HEK293 (cell line): ENCODE data around the gene IL12RB1.
A peak's percentile ranks its signal among the peaks of the same experiment; 100 is the strongest.

Experiments used
- CTCF ChIA-PET: fragments of 350-600 bp; formaldehyde crosslinking; extraction: SDS; loops from one replicate; lab custom pipeline; 2021; ENCODE audit warnings: antibody characterized with exemption; lab: Yijun Ruan, JAX
- POLR2A ChIA-PET: fragments of 300-600 bp; formaldehyde crosslinking; extraction: SDS; loops from one replicate; lab custom pipeline; 2020; ENCODE audit warnings: antibody characterized with exemption, inconsistent platforms; lab: Yijun Ruan, JAX
- H3K27ac ChIP-seq: fragments of 200-500 bp; sonication (Bioruptor generic); 2 replicates; pipeline ENCODE4 v1.5.1; 2014; ENCODE audit warnings: low read depth, low read length, control low read depth, inconsistent platforms; ENCODE audit errors: extremely low read depth
- H3K36me3 ChIP-seq, 2 experiments: fragments of 200-500 bp in 1 of 2; sonication (Bioruptor generic) in 1 of 2; 1 replicate in 1 of 2; 2 replicates in 1 of 2; pipeline ENCODE4 v1.5.1; 2014 to 2017; ENCODE audit warnings: inconsistent platforms in 2 of 2, low read length in 2 of 2; ENCODE audit not compliant: control insufficient read depth in 2 of 2, insufficient read depth in 1 of 2
- H3K4me1 ChIP-seq: fragments of 200-500 bp; sonication (Bioruptor generic); 2 replicates; pipeline ENCODE4 v1.5.1; 2014; ENCODE audit warnings: mild to moderate bottlenecking, low read length, inconsistent platforms; ENCODE audit not compliant: control insufficient read depth, insufficient read depth
- H3K4me3 ChIP-seq: 2 replicates; pipeline ENCODE4 v1.5.1; 2011; ENCODE audit warnings: low read depth, mild to moderate bottlenecking, control low read depth, low read length, moderate library complexity
- H3K9me3 ChIP-seq: fragments of 200-500 bp; sonication (Bioruptor generic); 2 replicates; pipeline ENCODE4 v1.5.1; 2014; ENCODE audit warnings: low read depth, low read length, inconsistent platforms; ENCODE audit not compliant: control insufficient read depth, insufficient read depth
- GLI4 ChIP-seq: fragments of 450-650 bp; formaldehyde crosslinking; IDR thresholded peaks from 2 replicates; pipeline ENCODE4 v1.5.1; 2016; ENCODE audit warnings: missing biosample characterization, missing genetic modification characterization
- HIC1 ChIP-seq: fragments of 450-650 bp; formaldehyde crosslinking; IDR thresholded peaks from 2 replicates; pipeline ENCODE4 v1.5.1; 2016; ENCODE audit warnings: missing biosample characterization, missing genetic modification characterization
- HOXA7 ChIP-seq: sonication (generic); formaldehyde crosslinking; IDR thresholded peaks from 2 replicates; pipeline ENCODE4 v1.8.1; 2022; ENCODE audit warnings: missing genetic modification reagents, borderline replicate concordance
- IKZF3 ChIP-seq: fragments of 450-650 bp; IDR thresholded peaks from 2 replicates; pipeline ENCODE4 v1.5.0; 2018; ENCODE audit warnings: missing biosample characterization, mild to moderate bottlenecking, missing genetic modification characterization, moderate library complexity
- PRDM6 ChIP-seq: fragments of 450-650 bp; formaldehyde crosslinking; IDR thresholded peaks from 2 replicates; pipeline ENCODE4 v1.5.1; 2017; ENCODE audit warnings: missing biosample characterization, missing genetic modification characterization
- ZBTB6 ChIP-seq: fragments of 450-650 bp; formaldehyde crosslinking; IDR thresholded peaks from 2 replicates; pipeline ENCODE4 v1.5.1; 2017; ENCODE audit warnings: missing biosample characterization, missing genetic modification characterization
- ZBTB7A ChIP-seq: fragments of 450-650 bp; formaldehyde crosslinking; IDR thresholded peaks from 2 replicates; pipeline ENCODE4 v1.5.1; 2016; ENCODE audit warnings: low read depth, missing biosample characterization, missing genetic modification characterization
- ZFP37 ChIP-seq: fragments of 450-650 bp; formaldehyde crosslinking; IDR thresholded peaks from 2 replicates; pipeline ENCODE4 v1.5.1; 2016; ENCODE audit warnings: missing biosample characterization, missing genetic modification characterization
- ZNF121 ChIP-seq: fragments of 450-650 bp; formaldehyde crosslinking; IDR thresholded peaks from 2 replicates; pipeline ENCODE4 v1.5.1; 2016; ENCODE audit warnings: missing biosample characterization, missing genetic modification characterization
- ZNF140 ChIP-seq: fragments of 450-650 bp; formaldehyde crosslinking; IDR thresholded peaks from 2 replicates; pipeline ENCODE4 v1.5.1; 2016; ENCODE audit warnings: missing biosample characterization, missing genetic modification characterization
- ZNF175 ChIP-seq: fragments of 450-650 bp; formaldehyde crosslinking; IDR thresholded peaks from 2 replicates; pipeline ENCODE4 v1.5.1; 2016; ENCODE audit warnings: missing biosample characterization, missing genetic modification characterization
- ZNF184 ChIP-seq: fragments of 450-650 bp; IDR thresholded peaks from 2 replicates; pipeline ENCODE4 v1.5.1; 2018; ENCODE audit warnings: missing biosample characterization, mild to moderate bottlenecking, missing genetic modification characterization
- ZNF292 ChIP-seq: fragments of 450-650 bp; formaldehyde crosslinking; IDR thresholded peaks from 2 replicates; pipeline ENCODE4 v1.5.1; 2016; ENCODE audit warnings: low read depth, missing biosample characterization, missing genetic modification characterization, borderline replicate concordance
- ZNF366 ChIP-seq: fragments of 450-650 bp; formaldehyde crosslinking; conservative IDR thresholded peaks from 2 replicates; pipeline ENCODE4 v1.5.1; 2016; ENCODE audit warnings: missing biosample characterization, missing genetic modification characterization
- ZNF37A ChIP-seq: fragments of 450-650 bp; IDR thresholded peaks from 2 replicates; pipeline ENCODE4 v1.5.1; 2018; ENCODE audit warnings: missing biosample characterization, missing genetic modification characterization
- ZNF580 ChIP-seq: fragments of 450-650 bp; formaldehyde crosslinking; IDR thresholded peaks from 2 replicates; pipeline ENCODE4 v1.5.1; 2016; ENCODE audit warnings: missing biosample characterization, missing genetic modification characterization
- ZNF600 ChIP-seq: fragments of 450-650 bp; formaldehyde crosslinking; IDR thresholded peaks from 2 replicates; pipeline ENCODE4 v1.5.1; 2016; ENCODE audit warnings: missing biosample characterization, missing genetic modification characterization
- ZNF707 ChIP-seq: fragments of 450-650 bp; formaldehyde crosslinking; IDR thresholded peaks from 2 replicates; pipeline ENCODE4 v1.5.1; 2016; ENCODE audit warnings: missing biosample characterization, missing genetic modification characterization
- ZNF747 ChIP-seq: fragments of 450-650 bp; formaldehyde crosslinking; IDR thresholded peaks from 2 replicates; pipeline ENCODE4 v1.5.1; 2016; ENCODE audit warnings: missing biosample characterization, missing genetic modification characterization
- ZNF777 ChIP-seq: fragments of 450-650 bp; formaldehyde crosslinking; IDR thresholded peaks from 2 replicates; pipeline ENCODE4 v1.5.1; 2017; ENCODE audit warnings: missing biosample characterization, missing genetic modification characterization, borderline replicate concordance

IL12RB1 gene

GRCh38 chr19:18017275-18018083, 69.3 kb downstream of the IL12RB1 start:
- ChIA-PET POLR2A (interaction anchor here (0.7 to 1.5 kb wide), 2 partner anchors 28 to 264 kb away, joined by 3 read pairs; partner anchors contain the start of gene JUND), CTCF (interaction anchor here (0.6 to 1.2 kb wide), 3 partner anchors 10 to 61 kb away, joined by 3 to 5 read pairs (median 4); no protein-coding TSS in a partner anchor)
- no peak overlapping the region for H3K27ac ChIP-seq
- H3K9me3 ChIP-seq = no peaks in the 10 kb centered on the region
- H3K4me1 ChIP-seq = no peaks in the 10 kb centered on the region
- H3K36me3 ChIP-seq = peaks cover 0 to 5% of the 10 kb centered on the region in 2 experiments; a peak in 1 of 3 replicates
- TF ChIP-seq ZNF121 = peak; percentile 67
- TF ChIP-seq ZNF600 (tag by site-specific recombination) = peak; percentile 65; the same call in 1 of the 2 replicates
- no peak for TF ChIP-seq ZNF707 (tag by site-specific recombination)
- H3K4me3 ChIP-seq = no peak overlapping the region

GRCh38 chr19:18016209-18016910, 70.4 kb downstream of the IL12RB1 start:
- POLR2A ChIA-PET = no interaction called here
- H3K4me1 ChIP-seq = no peaks in the 10 kb centered on the region

GRCh38 chr19:18014197-18014596, 72.5 kb downstream of the IL12RB1 start:
- POLR2A ChIA-PET = no interaction called here

More at GRCh38 chr19:18016209-18016910, 70.4 kb downstream of the IL12RB1 start:
- H3K27ac ChIP-seq = no peak overlapping the region
- H3K4me3 ChIP-seq = no peak overlapping the region
- no peak for TF ChIP-seq PRDM6
- TF ChIP-seq ZBTB7A (tag by site-specific recombination) = no peak
- peak; percentile 49; the same call in 1 of the 2 replicates for TF ChIP-seq ZNF121
- no peak for TF ChIP-seq ZNF37A (tag by site-specific recombination)
- peaks cover 0 to 5% of the 10 kb centered on the region in 2 experiments; a peak in 2 of 3 replicates for H3K36me3 ChIP-seq
- CTCF ChIA-PET = interaction anchor here (0.6 kb wide), 1 partner anchor 12 kb away, joined by 3 read pairs; no protein-coding TSS in a partner anchor
- no peaks in the 10 kb centered on the region for H3K9me3 ChIP-seq

More at GRCh38 chr19:18014197-18014596, 72.5 kb downstream of the IL12RB1 start:
- CTCF ChIA-PET = no interaction called here
- Histone ChIP-seq H3K27ac (no peak overlapping the region), H3K36me3 (peaks cover 0 to 10% of the 10 kb centered on the region in 2 experiments; a peak in 2 of 3 replicates), H3K4me1 (no peaks in the 10 kb centered on the region), H3K9me3 (no peaks in the 10 kb centered on the region)
- TF ChIP-seq IKZF3 (tag by site-specific recombination) (no peak), ZNF366 (tag by site-specific recombination) (no peak), HOXA7 (no peak), ZBTB6 (tag by site-specific recombination) (no peak), HIC1 (tag by site-specific recombination) (no peak), ZNF747 (tag by site-specific recombination) (no peak), ZNF292 (tag by site-specific recombination) (no peak), GLI4 (tag by site-specific recombination) (no peak), ZNF140 (no peak), ZNF580 (tag by site-specific recombination) (no peak), ZNF184 (tag by site-specific recombination) (no peak), ZNF175 (tag by site-specific recombination) (no peak), ZFP37 (tag by site-specific recombination) (no peak), ZNF121 (no peak), ZNF777 (tag by site-specific recombination) (no peak)
- TF ChIP-seq, all 188 proteins: peak for 0
- H3K4me3 ChIP-seq = no peak overlapping the region
